Right ventricle myocardium inferior (tissue), 1 donor: ENCODE measurements around the gene SULF2. TPM values are rescaled to one million over a fixed set of nuclear protein-coding genes. Genes with fewer than 3 reads are reported as not detected.

Source experiments
- ATAC-seq: fragments of 200-7000 bp; cut with Tn5 transposase; one replicate; pipeline ENCODE4 v1.9.1; 2020; ENCODE audit warnings: mild to moderate bottlenecking, moderate library complexity
- DNase-seq: peaks from one replicate; pipeline ENCODE4 v3.0.0; 2021; ENCODE audit errors: missing footprints
- intact Hi-C: fragments of 100-400 bp; cut with DNase I; formaldehyde crosslinking; loops from one replicate; pipeline ENCODE4 v1.11.0; 2022
- total RNA-seq: library from RNA; stranded (reverse); fragmentation: NEBNext Ultra II Directional; extraction: Animal tissue kit (Norgen Biotek cat#: 25700); gene quantifications from one replicate; pipeline ENCODE4 v1.2.1, GENCODE V29; 2021
- donor health status: DM: no; HTN: yes; CAD: no; lungs with severe emphysema.

Gene SULF2
- total RNA-seq, 1 donor from 2014 or later: 29.5 TPM

- no peak for DNase-seq
- intact Hi-C loops: no loop called here
- ATAC-seq: no peak
Observed at GRCh38 chr20:47610247-47610944, 174.9 kb downstream of the SULF2 start.

GRCh38 chr20:47609001-47609400 is 176.3 kb downstream of the SULF2 start:
- DNase-seq (no peak), ATAC-seq (no peak)
- intact Hi-C loops: no loop called here
